Liver (tissue), 9 donors: ENCODE measurements around the gene ADRA2B. TPM values are rescaled to one million over a fixed set of nuclear protein-coding genes. Genes with fewer than 3 reads are reported as not detected.

Experiments used
- DNase-seq: peaks from one replicate; pipeline ENCODE4 v3.0.0-alpha.2; 2017; ENCODE audit warnings: low spot score
- H3K27ac ChIP-seq, 2 donors: one replicate each; pipeline ENCODE4 v1.7.0; 2013; ENCODE audit warnings: inconsistent platforms in 2 of 2, low read length in 2 of 2, control low read depth in 1 of 2, low read depth in 1 of 2, mild to moderate bottlenecking in 1 of 2
- H3K27me3 ChIP-seq, 4 donors: one replicate each; pipeline versions ENCODE4 v1.6.1 to v1.7.0; 2013; ENCODE audit warnings: low read length in 3 of 4, inconsistent platforms in 1 of 4, mild to moderate bottlenecking in 1 of 4, moderate library complexity in 1 of 4; ENCODE audit not compliant: control insufficient read depth in 4 of 4, insufficient read depth in 4 of 4
- H3K36me3 ChIP-seq, 4 donors: one replicate each; pipeline versions ENCODE4 v1.6.1 to v1.7.0; 2013; ENCODE audit warnings: low read length in 3 of 4, mild to moderate bottlenecking in 3 of 4, low read depth in 1 of 4, moderate library complexity in 1 of 4; ENCODE audit not compliant: control insufficient read depth in 4 of 4, insufficient read depth in 3 of 4
- H3K4me1 ChIP-seq, 4 donors: one replicate each; pipeline versions ENCODE4 v1.6.1 to v1.7.0; 2013; ENCODE audit warnings: low read length in 3 of 4, mild to moderate bottlenecking in 3 of 4, moderate library complexity in 1 of 4; ENCODE audit not compliant: control insufficient read depth in 4 of 4, insufficient read depth in 4 of 4
- H3K4me3 ChIP-seq, 3 donors: one replicate each; pipeline versions ENCODE4 v1.6.1 to v1.7.0; 2013; ENCODE audit warnings: low read length in 3 of 3, control low read depth in 1 of 3, low read depth in 1 of 3, mild to moderate bottlenecking in 1 of 3
- H3K9ac ChIP-seq, 2 donors: one replicate each; pipeline ENCODE4 v1.7.0; 2013; ENCODE audit warnings: low read length in 2 of 2, mild to moderate bottlenecking in 2 of 2, moderate library complexity in 2 of 2, control low read depth in 1 of 2, low read depth in 1 of 2
- H3K9me3 ChIP-seq, 4 donors: one replicate each; pipeline versions ENCODE4 v1.6.1 to v1.7.0; 2013; ENCODE audit warnings: low read length in 3 of 4; ENCODE audit not compliant: control insufficient read depth in 4 of 4
- ATF3 ChIP-seq: IDR thresholded peaks from 2 replicates; pipeline ENCODE4 v1.6.1; 2016; ENCODE audit warnings: antibody characterized with exemption
- HNF4A ChIP-seq, 2 donors: conservative IDR thresholded peaks; 2 replicates each; pipeline ENCODE4 v1.6.1; 2016; ENCODE audit warnings: antibody characterized with exemption in 2 of 2, mild to moderate bottlenecking in 2 of 2
- HNF4G ChIP-seq: IDR thresholded peaks from 2 replicates; pipeline ENCODE4 v1.6.1; 2016; ENCODE audit warnings: antibody characterized with exemption
- JUND ChIP-seq, 2 donors: IDR thresholded peaks; 2 replicates each; pipeline ENCODE4 v1.6.1; 2016; ENCODE audit warnings: antibody characterized with exemption in 2 of 2
- MAX ChIP-seq: IDR thresholded peaks from 2 replicates; pipeline ENCODE4 v1.6.1; 2016; ENCODE audit warnings: antibody characterized with exemption
- NR2F2 ChIP-seq: IDR thresholded peaks from 2 replicates; pipeline ENCODE4 v1.6.1; 2016; ENCODE audit warnings: antibody characterized with exemption
- RAD21 ChIP-seq, 2 donors: IDR thresholded peaks; 2 replicates each; pipeline ENCODE4 v1.6.1; 2016; ENCODE audit warnings: antibody characterized with exemption in 2 of 2, mild to moderate bottlenecking in 2 of 2
- RXRA ChIP-seq, 2 donors: IDR thresholded peaks; 2 replicates each; pipeline ENCODE4 v1.6.1; 2017 to 2018; ENCODE audit warnings: antibody characterized with exemption in 2 of 2, mild to moderate bottlenecking in 1 of 2
- SP1 ChIP-seq: IDR thresholded peaks from 2 replicates; pipeline ENCODE4 v1.6.1; 2018; ENCODE audit warnings: antibody characterized with exemption, mild to moderate bottlenecking
- TAF1 ChIP-seq: conservative IDR thresholded peaks from 2 replicates; pipeline ENCODE4 v1.6.1; 2016; ENCODE audit warnings: antibody characterized with exemption, mild to moderate bottlenecking
- YY1 ChIP-seq: IDR thresholded peaks from 2 replicates; pipeline ENCODE4 v1.6.1; 2016; ENCODE audit warnings: antibody characterized with exemption, mild to moderate bottlenecking
- WGBS: extraction: QIAGEN DNeasy Blood & Tissue Kit; methylation state at CpG from one replicate; pipeline ENCODE4 v1.1.7; 2013; 5-methylcytosine and 5-hydroxymethylcytosine counted together
- polyA plus RNA-seq, 2 donors: library from polyadenylated mRNA; stranded (reverse) in 1 of 2; unstranded in 1 of 2; fragments of 200-250 nt in 1 of 2; fragments of >200 nt in 1 of 2; fragmentation: Nextera tagmentation in 1 of 2; extraction: Ambion mirVana in 1 of 2; gene quantifications; one replicate each; pipeline versions ENCODE4 v1.2.1 to v1.2.3, GENCODE V29; 2013 to 2015
- total RNA-seq, 2 donors: library from RNA; depleted of rRNA; stranded (reverse); fragments of >200 nt; gene quantifications; one replicate each; pipeline ENCODE4 v1.2.3, GENCODE V29; 2014
- TF ChIP-seq, protein P1 (sequence below): IDR thresholded peaks from 2 replicates; pipeline ENCODE4 v1.6.1; 2016; ENCODE audit warnings: antibody characterized with exemption, mild to moderate bottlenecking
- donor health status: healthy.
- donor health status: healthy.
- donor health status: healthy.
- donor health status: healthy.
- donor health status: healthy.

ADRA2B gene
- total and polyA plus RNA-seq, 4 donors: 1.3 to 8.6 (median 3.0) TPM

GRCh38 chr2:96075199-96075771 lies 41.1 kb downstream of the ADRA2B start:
- TF ChIP-seq YY1 (no peak), HNF4G (no peak), RAD21 (IDR thresholded peaks at IDR 0.05) (no peak), NR2F2 (no peak), MAX (no peak), TAF1 (no peak), SP1 (no peak), JUND (IDR thresholded peaks at IDR 0.05) (no peak), RXRA (IDR thresholded peaks at IDR 0.05) (no peak), ATF3 (no peak)
- TF ChIP-seq, protein P1, sequence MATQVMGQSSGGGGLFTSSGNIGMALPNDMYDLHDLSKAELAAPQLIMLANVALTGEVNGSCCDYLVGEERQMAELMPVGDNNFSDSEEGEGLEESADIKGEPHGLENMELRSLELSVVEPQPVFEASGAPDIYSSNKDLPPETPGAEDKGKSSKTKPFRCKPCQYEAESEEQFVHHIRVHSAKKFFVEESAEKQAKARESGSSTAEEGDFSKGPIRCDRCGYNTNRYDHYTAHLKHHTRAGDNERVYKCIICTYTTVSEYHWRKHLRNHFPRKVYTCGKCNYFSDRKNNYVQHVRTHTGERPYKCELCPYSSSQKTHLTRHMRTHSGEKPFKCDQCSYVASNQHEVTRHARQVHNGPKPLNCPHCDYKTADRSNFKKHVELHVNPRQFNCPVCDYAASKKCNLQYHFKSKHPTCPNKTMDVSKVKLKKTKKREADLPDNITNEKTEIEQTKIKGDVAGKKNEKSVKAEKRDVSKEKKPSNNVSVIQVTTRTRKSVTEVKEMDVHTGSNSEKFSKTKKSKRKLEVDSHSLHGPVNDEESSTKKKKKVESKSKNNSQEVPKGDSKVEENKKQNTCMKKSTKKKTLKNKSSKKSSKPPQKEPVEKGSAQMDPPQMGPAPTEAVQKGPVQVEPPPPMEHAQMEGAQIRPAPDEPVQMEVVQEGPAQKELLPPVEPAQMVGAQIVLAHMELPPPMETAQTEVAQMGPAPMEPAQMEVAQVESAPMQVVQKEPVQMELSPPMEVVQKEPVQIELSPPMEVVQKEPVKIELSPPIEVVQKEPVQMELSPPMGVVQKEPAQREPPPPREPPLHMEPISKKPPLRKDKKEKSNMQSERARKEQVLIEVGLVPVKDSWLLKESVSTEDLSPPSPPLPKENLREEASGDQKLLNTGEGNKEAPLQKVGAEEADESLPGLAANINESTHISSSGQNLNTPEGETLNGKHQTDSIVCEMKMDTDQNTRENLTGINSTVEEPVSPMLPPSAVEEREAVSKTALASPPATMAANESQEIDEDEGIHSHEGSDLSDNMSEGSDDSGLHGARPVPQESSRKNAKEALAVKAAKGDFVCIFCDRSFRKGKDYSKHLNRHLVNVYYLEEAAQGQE: no peak
- peaks cover 0 to 3% (median 1%) of the 10 kb centered on the region in 4 donors for H3K9me3 ChIP-seq
- 62% methylated on average over 2 of the region's 2 CpGs for WGBS
- no peak overlapping the region for H3K9ac ChIP-seq
- H3K4me3 ChIP-seq: no peak overlapping the region
- peaks cover 0 to 2% (median 0%) of the 10 kb centered on the region in 4 donors for H3K36me3 ChIP-seq
- H3K4me1 ChIP-seq: no peaks in the 10 kb centered on the region
- no peaks in the 10 kb centered on the region for H3K27me3 ChIP-seq
- H3K27ac ChIP-seq: no peak overlapping the region
- DNase-seq: no peak

- H3K9me3 ChIP-seq: peaks cover 0 to 3% (median 1%) of the 10 kb centered on the region in 4 donors
- H3K9ac ChIP-seq: no peak overlapping the region
- H3K4me1 ChIP-seq: no peaks in the 10 kb centered on the region
- TF ChIP-seq, protein P1: no peak
- TF ChIP-seq HNF4A (conservative IDR thresholded peaks at IDR 0.05): no peak
- no peaks in the 10 kb centered on the region for H3K27me3 ChIP-seq
- no peak for DNase-seq
- no peak overlapping the region for H3K27ac ChIP-seq
- WGBS: 82% methylated on average over 6 of the region's 6 CpGs
- H3K4me3 ChIP-seq: no peak overlapping the region
- peaks cover 0 to 2% (median 0%) of the 10 kb centered on the region in 4 donors for H3K36me3 ChIP-seq
Measured at GRCh38 chr2:96074156-96074555, 42.2 kb downstream of the ADRA2B start.
